GM21825 (cell line): ENCODE results near the gene CDKN1A.

Source experiments
- ATAC-seq: cut with Tn5 transposase; IDR thresholded peaks from one replicate; pipeline ENCODE4 v1.9.1; 2021; ENCODE audit warnings: mild to moderate bottlenecking, moderate library complexity; ENCODE audit not compliant: unreplicated experiment

The CDKN1A gene

GRCh38 chr6:36655085-36655724 is 23.3 kb upstream of the CDKN1A start:
- ATAC-seq: no peak

GRCh38 chr6:36656441-36656840 is 22.1 kb upstream of the CDKN1A start:
- no peak for ATAC-seq

DNA sequence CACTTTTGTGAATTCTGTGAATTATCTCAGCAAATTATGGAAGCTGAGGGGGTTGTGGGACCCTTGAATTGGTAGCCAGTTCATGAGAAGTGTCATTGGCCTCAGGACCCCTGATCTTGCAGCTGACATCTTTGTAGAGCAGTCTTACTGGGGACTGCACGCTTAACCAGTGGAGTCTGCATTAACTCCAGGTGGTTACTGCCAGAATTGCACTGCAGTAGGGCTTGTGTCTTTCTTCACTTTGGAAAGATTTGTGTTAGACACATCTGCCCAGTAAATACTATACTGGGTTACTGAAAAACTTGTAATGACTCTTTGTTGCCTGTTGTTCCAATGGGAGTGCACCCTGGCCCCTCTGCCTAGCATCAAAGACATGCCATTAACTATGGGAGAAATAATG is 21.2 kb upstream of the CDKN1A start:
- no peak for ATAC-seq

GRCh38 chr6:36657942-36658544 is 20.5 kb upstream of the CDKN1A start:
- ATAC-seq: no peak

DNA sequence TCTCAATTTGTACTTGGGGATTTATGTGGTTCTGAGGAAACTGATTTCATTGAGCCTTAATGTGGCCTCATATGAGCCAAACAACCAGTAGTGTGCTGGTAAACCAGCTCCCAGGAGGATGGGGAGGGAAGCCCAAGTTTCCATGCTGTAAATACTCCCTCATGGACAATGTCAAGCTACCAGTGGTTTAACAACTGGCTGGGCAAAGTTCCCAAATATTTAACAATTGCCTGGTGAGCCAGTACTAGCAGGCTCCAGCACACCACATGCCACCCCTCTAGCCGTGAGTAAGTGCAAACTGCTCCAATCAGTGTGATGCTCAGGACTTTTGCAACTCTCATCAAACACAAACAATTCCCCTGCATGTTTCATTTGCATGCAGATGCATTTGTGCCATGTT is 19.2 kb upstream of the CDKN1A start:
- no peak for ATAC-seq

GRCh38 chr6:36660771-36661471 is 17.6 kb upstream of the CDKN1A start:
- no peak for ATAC-seq

- ATAC-seq: no peak
Measured at GRCh38 chr6:36662380-36662779, 16.1 kb upstream of the CDKN1A start.

DNA sequence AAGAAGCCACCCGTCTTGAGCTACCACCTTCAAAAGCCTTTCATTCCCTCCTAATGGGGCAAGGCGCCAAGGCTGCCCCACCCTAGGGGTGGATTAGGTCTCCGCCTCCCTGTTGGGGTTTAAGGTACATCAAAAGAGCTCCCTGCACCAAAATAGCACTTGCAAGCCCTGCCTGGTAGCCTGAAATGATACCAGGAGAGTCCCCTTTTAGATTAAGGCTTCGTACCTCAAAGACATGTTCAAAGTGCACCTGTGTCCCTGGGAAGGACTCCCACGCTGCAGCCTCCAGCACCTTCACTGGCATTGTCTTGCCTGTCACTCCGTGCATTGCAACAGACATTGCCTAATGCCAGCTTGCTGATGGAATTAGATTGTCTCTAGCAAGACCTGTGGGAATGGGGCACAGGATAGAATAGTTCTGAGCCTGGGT is 15.7 kb upstream of the CDKN1A start:
- ATAC-seq: no peak

DNA sequence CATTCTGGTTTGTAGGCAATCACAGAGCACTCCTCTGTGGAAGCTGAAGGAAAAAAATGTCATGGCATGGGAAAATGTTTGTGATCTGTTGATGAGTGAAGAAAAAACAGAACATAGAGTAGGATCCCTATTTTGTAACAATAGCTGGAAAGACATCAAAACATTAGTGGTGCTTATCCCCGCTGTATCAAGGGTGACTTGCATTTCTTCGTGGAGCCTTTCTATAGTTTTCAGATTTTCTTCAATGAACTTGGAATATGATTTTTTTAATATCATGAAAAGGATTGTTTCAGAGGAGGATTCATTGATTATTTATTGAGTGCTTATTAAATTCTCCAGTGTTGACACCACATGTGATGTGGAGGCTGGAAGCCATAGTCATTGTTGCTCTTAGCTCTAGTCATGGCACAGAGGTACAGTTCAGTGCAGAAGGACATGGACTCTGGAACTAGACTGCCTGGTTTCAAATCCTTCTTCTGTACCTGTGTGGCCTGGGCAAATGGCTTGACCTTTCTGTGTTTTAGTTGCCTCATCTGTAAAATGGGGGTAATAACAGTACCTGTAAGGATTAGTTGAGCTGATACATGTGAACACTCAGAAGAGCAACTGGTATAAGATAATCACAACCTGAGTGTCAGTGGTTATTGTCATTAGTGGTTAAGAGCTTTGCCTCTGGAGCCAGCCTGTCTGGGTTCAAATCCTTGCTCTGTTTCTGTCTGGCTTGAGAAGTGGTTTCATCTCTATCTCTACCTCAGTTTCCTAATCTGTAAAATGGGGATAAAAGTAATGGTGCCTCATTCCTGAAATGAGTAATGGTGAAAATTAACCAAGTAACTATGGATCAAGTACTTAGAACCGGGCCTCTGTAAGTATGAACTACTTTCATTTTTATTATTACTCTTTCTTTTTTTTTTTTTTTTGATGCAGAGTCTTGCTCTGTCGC is 14.7 kb upstream of the CDKN1A start:
- no peak for ATAC-seq

GRCh38 chr6:36665180-36665579 is 13.3 kb upstream of the CDKN1A start:
- ATAC-seq: no peak

DNA sequence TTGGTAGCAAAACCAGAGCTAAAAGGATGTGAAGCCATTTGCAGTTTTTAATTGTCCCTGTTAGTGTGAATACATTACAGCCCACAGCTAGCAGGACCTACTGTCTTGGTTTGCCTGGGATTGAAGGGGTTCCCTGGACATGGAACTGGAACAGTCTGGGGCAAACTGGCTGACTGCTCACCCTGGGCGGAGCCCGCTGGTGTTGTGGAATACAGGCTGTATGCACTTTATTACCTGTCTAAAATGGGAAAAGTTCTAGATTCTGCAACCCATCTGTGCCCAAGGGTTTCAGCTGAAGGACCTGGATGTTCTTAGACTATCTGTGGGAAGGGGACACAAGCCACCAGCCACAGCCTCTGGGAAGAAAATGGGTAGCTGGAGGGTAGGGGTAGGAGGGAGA is 12.2 kb upstream of the CDKN1A start:
- ATAC-seq: no peak

DNA sequence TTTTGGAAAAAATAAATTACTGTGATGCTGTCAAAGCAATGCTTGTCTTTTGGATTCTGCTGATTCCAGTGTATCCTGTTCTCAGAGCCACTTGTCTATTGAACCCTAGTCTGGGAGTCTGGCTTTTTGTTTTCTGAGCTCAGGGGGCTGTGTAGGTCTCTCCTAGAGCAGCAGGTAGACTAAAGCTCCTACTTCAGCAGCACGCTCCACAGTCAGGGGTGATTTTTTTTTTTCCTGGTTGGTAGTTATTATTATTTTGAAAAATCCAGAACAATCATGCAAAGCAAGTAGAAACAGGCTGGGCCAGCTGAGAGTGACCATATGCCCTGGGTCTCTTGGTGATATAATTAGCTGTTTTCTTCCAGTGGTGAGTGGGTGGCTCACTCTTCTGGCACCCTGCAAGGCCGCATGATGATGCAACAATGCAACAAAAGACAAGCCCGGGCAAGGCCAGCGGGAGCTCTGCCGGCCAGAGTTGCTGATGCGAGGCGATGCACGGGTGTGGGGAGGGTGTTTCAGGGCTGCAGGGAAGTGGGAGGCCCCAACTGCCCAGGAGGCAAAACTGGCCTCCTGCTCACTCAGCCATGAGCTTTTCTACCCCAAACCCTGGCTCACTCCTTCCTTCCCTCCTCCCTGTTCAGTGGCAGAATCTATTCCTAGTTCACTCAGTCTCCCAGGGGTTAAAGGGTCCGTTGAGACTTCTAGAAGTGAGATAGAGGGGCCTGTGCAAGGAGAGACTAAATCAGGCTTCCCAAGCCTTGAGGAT is 11.5 kb upstream of the CDKN1A start:
- ATAC-seq: peak; percentile 76

DNA sequence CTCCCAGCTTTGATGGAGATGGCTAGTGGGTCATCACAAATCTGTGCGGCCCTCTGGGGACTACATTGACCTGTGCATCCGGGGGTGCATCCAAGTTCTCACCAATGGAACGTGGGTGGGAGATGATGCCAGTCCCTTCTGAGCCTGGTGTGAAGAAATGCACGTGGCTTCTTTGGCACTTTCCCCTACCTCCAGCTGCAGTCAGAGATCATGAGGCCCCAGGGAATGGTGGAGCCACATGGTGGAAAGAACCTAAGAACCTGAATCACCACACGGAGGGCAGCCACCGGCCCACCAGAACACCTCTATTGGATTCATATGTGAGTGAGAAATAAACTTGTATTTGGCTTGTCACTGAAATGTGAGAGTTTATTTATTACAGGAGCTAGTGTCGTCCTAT is 9.9 kb upstream of the CDKN1A start:
- ATAC-seq: no peak

DNA sequence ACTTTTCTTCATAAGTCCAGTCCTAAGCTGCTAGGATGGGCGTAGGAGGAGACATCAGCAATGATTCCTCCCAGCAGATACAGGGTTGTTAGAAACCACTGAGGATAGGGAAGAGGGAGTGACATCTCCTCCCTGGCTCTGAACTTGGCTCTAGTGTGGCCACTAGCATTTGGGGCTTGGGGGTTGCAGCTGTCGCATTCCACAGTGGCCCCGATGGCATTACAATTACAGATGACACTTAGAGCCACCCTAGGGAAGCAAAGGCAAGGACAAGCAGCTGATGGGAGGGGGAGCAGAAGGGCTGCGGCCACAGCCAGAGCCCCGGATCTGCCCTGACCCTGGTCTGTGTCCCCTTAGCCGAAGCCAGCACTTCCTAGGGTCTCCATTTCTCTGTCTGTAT is 9.5 kb upstream of the CDKN1A start:
- ATAC-seq: no peak

DNA sequence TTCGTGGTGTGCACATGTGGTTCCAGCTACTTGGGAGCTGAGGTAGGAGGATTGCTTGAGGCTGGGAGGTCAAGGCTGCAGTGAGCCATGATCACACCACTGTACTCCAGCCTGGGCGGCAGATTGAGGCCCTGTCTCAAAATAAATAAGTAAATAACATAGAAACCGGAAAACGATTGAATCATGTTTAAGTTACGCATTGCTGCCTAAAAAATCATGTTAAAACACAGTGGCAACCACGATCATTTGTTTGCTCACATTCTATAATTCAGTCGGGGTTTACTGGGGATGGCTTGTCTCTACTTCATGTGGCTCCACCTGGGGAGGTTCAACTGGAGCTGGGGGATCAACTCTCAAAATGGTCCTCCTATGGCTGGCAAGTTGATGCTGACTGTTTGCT is 8.2 kb upstream of the CDKN1A start:
- no peak for ATAC-seq

DNA sequence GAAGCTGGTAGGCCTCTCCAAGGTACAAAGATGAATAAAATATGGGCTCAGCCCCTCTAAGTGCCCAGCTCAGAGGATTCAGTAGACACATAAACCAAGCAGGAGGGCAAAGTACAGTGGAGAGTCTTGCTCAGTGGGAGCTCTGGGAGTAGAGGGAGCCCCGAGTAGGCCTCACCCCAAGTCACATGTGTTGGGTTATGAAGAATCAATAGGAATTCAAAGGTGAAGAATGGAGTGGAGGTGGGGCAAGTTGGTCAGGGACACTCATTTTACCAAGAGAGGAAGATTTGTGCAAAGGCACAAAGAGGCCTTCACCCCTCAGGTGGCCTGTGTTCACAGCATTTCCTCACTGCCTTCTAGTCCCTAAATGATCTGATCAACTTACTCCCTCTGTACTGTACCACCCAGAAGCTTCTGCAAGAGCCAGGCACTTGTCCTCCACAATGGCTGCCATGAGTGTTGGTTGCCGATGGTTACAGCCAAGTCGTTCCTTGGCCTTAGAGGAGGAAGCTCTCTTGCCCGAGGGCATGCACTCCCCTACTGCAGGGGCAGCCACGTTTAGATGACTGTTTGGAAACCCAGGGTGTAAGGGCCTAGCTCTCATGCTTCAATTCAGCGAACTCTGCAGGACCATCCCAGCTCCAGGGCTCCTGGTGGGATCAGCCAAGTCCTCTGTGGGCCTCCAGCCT is 6.7 kb upstream of the CDKN1A start:
- ATAC-seq: no peak

GRCh38 chr6:36673882-36674281 is 4.6 kb upstream of the CDKN1A start:
- ATAC-seq: no peak

DNA sequence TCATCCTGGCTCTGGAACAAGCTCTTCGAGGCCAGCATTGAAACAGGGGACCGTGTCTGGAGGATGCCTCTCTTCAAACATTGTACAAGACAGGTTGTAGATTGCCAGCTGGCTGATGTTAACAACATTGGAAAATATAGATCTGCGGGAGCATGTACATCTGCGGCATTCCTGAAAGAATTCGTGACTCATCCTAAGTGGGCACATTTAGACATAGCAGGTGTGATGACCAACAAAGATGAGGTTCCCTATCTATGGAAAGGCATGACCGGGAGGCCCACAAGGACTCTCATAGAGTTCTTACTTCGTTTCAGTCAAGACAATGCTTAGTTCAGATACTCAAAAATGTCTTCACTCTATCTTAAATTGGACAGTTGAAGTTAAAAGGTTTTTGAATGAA is 3.6 kb upstream of the CDKN1A start:
- no peak for ATAC-seq

DNA sequence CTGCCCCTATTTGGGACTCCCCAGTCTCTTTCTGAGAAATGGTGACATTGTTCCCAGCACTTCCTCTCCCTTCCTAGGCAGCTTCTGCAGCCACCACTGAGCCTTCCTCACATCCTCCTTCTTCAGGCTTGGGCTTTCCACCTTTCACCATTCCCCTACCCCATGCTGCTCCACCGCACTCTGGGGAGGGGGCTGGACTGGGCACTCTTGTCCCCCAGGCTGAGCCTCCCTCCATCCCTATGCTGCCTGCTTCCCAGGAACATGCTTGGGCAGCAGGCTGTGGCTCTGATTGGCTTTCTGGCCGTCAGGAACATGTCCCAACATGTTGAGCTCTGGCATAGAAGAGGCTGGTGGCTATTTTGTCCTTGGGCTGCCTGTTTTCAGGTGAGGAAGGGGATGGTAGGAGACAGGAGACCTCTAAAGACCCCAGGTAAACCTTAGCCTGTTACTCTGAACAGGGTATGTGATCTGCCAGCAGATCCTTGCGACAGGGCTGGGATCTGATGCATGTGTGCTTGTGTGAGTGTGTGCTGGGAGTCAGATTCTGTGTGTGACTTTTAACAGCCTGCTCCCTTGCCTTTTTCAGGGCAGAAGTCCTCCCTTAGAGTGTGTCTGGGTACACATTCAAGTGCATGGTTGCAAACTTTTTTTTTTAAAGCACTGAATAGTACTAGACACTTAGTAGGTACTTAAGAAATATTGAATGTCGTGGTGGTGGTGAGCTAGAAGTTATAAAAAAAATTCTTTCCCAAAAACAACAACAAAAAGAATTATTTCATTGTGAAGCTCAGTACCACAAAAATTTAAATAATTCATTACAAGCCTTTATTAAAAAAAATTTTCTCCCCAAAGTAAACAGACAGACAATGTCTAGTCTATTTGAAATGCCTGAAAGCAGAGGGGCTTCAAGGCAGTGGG is 2.1 kb upstream of the CDKN1A start:
- no peak for ATAC-seq
